ENCODE data around the gene RC3H2. TPM values are rescaled to one million over a fixed set of nuclear protein-coding genes. Genes with fewer than 3 reads are reported as not detected.
"Not testable (repeated sequence)": the region's sequence is repeated elsewhere in the genome, so short reads cannot be mapped to it uniquely, and the experiment has no call there.

RC3H2 gene
- polyA plus RNA-seq, 5 donors, result 27.6 to 44.1 (median 41.7) TPM

DNA sequence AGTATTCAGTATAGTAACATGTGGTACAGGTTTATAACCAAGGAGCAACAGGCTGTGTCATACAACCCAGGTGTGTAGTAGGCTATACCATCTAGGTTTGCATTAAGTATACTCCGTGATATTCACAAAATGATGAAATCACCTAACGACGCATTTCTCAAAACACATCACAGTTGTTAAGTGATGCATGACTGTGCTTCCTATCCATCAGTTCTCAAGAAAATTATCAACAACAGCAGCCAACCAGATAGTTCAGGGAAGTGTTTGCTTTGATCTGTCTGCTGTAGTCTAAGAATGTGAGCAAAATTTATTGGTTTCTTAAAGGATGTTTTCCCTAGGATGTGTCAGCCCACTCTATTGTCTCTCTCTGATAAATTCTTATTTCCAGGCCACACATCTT lies 18.8 kb upstream of the RC3H2 start:
- no peak for DNase-seq

DNA sequence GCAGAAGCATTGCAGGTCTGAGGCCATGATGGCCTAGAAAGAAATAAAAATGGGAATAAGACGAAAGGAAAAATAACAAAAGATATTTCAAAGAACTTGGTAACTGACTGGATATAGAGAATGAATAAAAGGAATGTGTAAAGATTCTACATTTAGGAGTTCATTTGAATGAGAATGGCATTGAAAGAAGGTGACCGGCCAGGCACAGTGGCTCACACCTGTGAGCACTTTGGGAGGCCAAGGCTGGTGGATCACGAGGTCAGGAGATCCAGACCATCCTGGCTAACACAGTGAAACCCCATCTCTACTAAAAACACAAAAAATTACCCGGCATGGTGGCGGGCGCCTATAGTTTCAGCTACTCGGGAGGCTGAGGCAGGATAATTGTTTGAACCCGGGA lies 17.6 kb upstream of the RC3H2 start:
- DNase-seq, result no peak

DNA sequence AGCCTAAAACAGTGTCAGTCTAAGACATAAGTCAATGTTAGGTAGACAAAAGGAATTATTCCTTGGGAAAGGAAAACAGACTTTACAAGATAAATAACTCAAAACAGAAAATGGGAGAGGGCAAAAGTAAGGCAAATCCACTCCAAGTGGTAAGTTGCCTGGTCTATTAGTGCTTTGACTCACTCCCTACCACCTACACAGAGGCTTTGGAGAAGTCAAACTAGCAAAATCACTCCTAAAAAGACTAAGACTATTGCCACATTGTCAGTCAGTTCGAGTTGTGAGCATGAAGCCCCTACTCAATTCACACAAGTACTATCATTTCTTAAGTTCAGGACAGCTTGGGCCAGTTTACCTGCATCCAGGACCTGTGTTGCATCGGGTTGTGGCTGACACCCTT lies 13.2 kb upstream of the RC3H2 start:
- no peak for DNase-seq

DNA sequence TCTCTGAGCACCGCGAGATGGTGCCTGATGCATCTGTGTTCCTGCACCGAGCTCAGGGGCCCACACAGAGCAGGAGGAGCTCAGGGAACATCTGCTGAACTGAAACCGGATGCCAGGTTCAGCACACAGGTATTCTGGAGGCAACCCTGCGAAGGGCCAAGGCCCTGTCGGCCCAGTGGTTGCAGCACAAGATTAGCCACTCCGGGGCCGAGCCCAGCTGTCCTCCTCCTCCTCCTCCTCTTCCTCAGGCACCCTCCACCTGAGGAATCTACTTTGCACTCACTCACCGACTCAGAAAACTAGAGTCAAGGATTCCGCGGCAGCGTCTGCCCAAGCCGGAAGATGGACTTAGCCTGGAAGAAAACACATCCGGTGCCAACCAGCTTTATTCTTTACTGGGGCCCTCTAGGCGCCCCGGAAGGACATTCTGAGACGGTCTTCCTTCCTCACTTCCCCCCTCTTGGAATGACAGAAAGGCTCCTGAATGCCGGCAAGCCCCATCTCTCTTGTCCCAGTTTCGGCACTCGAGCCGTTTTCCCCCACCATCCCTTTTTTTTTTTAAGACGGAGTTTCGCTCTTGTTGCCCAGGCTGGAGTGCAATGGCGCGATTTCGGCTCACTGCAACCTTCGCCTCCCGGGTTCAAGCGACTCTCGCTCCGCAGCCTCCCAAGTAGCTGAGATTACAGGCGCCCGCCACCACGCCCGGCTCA lies 8.0 kb upstream of the RC3H2 start, which contains the start of gene ZBTB6:
Gene ZBTB6, minus strand, starts transcription at position 360 of the 710 bp plus-strand sequence. CDS start 1,251 bp downstream, outside the sequence.
- peak; percentile 73 for DNase-seq

DNA sequence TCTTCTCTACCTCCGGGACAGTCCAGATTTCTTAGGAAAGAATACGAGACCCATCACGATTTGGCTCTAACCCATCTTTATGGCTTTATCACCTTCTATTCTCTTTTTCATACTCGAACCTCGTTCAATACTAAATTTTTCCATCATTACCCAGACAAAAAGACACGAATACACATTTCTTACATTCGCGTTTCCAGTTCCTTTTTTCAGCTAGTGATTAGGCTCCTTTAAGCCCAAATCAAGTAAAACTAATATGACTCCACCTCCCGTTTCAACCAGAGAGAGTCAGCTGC lies 7.5 kb upstream of the RC3H2 start:
- DNase-seq, result no peak

DNA sequence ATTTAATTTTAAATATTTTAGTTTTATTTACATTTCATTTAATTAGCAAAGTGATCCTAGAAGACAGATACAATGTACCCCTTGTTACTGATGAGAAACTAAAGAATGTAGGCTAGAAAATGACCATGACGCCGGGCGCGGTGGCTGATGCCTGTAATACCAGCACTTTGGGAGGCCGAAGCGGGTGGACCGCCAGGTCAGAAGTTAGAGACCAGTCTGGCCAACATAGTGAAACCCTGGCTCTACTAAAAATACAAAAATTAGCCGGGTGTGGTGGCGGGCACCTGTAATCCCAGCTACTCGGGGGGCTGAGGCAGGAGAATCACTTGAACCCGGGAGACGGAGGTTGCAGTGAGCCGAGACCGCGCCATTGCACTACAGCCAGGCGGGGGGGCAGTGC lies 963 bp upstream of the RC3H2 start:
- not testable (repeated sequence) for DNase-seq

DNA sequence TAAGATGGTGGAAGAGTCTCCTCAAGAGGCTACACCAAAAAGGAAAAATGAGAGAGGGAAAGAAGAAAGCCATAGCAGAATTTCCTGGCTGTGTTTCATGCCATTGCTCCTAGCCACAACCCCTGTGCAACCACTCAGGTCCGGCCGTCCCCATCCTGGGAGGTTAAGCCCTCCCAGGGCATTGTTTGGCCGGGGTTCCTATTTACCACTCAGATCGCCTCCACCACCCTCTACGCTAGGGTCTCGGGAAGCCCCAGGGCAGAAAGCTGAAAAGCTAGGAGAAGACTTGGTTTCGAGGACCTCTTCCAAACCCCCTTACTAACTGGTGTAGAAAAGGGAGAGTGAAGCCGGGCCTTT lies 715 bp downstream of the RC3H2 start:
- peak; percentile 10 to 38 for DNase-seq

DNA sequence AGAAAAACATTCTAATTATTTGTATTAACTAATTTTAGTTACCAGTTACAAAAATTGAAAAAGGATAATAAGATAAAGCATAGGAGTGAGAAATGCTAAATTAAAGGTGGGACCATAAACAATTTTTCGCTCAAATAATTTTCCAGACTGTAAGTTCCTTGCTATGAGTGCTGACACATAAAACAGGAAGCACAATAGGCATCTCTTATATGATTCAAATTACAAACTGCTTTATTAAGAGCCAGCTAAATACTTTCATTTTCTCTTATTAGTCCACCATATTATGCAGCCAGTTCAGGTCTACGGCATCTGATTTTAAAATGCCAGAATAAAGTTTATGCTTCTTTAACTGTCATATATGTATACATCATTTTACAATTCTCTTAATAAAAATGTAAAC lies 4.4 kb downstream of the RC3H2 start:
- DNase-seq, result no peak

DNA sequence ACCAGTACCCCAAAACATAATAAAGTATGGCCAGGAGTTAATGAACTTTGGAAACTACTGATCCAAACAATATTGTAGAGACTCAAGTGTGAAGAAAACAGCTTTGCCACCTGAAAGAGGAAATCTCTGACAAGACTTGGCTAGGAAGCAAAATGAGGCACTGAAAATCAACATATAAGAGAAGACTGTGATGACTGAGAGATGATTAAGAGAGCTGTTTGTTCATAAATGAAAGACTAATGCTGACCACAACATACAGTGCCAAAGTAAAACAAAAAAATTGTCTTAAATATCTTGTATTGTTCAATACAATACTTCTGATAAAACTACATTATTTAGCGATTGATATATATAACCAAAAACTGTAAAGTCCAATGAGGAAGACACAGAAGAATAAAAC lies 7.2 kb downstream of the RC3H2 start:
- DNase-seq, result no peak

DNA sequence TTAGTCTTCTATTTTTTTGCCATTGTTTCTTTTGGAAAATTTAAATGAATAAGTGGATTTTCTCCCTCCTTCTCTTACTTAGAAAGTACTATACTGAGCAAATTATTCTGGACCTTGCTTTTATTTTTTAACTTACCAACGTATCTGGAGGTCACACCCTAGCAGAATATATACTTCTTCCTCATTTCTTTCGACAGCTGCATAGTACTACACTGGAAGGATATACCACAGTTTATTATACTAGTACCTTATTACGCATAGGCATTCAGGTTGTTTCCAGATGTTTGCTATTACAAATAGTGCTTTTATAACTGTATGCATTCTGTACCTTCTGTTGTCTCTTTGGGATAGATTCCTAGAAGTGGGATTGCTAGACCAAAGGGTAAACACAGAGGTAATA lies 16.7 kb downstream of the RC3H2 start:
- DNase-seq, result no peak

DNA sequence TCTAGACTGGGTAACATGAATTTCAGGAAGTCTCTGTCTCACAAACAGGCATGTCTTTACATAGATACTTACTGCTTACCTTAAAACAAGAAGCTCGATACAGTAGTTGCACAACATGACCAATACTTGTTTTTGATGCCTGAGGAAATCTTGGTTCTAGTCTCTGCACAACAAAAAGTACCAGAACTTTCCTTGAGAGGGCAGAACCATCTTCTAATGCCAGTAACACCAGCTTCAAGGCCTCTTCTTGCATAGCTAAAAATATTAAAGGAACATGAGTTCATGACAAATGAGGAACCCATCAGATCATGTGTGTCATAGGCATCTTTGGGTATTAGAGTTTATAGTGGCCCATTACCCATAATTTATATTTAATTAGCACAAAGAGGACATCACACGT lies 22.0 kb downstream of the RC3H2 start:
- no peak for DNase-seq

DNA sequence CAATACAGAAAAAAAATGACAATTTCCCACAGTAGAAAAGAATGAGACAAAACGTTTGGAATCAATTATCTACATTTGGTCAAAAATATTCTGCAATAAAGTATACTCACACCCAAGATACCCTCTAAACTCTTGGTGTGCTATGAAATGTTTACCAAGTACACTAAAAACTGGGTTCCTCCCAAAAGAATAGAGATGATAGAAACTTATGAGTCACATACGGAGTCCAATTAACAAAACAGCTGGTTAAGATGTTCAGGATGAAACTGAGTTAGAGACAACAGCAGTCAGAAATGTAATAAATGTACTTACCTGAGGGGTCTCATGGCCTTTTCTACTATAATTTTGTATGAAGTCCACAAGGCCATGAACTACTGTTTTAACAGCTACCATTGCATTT lies 25.7 kb downstream of the RC3H2 start:
- DNase-seq, result no peak

DNA sequence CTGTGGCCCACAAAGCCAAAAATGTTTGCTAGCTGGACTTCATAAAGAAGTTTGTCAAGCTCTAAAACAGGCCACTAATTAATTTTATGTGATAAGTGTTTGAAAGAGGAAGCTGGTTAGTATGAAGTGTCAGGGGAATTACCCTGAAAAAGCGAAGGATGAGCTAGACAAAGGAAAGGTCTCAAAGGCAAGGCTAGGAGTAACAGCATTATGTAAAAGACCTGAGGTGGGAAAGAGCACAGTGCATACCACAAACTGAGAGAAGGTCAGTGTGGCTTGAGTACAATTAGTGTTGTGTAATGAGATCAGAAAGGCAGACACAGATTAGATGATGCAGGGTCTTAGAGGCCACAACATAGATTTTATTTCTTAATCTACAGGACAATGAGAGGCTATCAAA lies 29.6 kb downstream of the RC3H2 start:
- no peak for DNase-seq

DNA sequence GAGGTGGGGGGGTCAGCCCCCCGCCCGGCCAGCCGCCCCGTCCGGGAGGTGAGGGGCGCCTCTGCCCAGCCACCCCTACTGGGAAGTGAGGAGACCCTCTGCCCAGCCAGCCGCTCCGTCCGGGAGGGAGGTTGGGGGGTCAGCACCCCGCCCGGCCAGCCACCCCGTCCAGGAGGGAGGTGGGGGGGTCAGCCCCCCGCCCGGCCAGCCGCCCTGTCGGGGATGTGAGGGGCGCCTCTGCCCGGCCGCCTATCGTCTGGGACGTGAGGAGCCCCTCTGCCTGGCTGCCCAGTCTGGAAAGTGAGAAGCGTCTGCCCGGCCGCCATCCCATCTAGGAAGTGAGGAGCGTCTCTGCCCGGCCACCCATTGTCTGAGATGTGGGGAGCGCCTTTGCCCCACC lies 37.9 kb downstream of the RC3H2 start:
- DNase-seq, result not testable (repeated sequence)

DNA sequence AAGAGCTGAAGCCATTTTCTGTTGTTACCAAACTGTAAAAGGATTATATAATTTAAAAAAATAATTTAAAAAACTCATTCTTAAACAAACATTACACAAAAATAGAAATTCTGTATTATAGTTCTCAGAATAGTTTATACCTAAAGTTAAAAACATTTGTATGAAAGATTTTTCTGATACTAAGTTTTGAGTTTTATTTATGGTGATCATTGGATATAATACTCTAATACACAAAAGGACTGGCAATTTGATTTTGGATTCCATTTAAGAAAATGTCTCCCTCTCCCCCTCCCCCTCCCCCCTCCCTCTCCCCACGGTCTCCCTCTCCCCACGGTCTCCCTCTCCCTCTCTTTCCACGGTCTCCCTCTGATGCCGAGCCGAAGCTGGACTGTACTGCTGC lies 39.1 kb downstream of the RC3H2 start:
- DNase-seq, result no peak

DNA sequence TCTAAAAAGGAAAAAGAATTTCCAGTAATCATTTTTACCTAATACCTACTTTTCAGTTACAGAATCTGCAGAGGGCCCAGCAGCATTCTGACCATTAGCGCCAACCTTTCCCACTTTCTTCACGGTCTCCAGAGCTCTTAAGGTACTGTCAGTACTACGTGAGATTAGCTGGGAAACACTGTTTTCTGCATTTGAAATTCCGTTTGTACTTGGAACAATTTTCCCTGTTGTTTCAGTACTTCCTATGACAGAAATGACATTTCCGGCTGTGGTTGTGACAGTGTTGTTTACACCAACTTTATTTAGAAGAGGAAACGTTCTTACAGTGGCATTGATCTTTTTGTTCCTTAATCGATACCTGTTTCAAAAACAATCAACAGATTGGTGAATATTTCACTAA lies 39.9 kb downstream of the RC3H2 start:
- no peak for DNase-seq

DNA sequence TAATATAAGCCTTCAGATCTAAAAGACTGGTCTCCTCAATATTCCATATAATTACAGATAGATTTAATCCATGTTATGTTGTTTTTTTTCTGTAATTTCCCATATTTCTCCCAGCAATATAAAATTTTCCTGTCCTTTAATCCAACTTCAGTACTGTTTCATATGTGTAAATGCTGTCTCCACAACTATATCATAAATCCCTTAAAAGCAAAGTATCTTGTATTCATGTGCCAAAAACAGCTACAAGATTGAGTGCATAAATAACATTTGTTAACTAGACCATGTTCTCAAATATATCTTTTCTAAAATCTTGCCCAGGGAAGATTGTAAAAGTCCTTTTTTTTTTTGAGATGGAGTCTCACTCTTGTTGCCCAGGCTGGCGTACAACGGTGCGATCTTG lies 41.8 kb downstream of the RC3H2 start:
- DNase-seq, result no peak

DNA sequence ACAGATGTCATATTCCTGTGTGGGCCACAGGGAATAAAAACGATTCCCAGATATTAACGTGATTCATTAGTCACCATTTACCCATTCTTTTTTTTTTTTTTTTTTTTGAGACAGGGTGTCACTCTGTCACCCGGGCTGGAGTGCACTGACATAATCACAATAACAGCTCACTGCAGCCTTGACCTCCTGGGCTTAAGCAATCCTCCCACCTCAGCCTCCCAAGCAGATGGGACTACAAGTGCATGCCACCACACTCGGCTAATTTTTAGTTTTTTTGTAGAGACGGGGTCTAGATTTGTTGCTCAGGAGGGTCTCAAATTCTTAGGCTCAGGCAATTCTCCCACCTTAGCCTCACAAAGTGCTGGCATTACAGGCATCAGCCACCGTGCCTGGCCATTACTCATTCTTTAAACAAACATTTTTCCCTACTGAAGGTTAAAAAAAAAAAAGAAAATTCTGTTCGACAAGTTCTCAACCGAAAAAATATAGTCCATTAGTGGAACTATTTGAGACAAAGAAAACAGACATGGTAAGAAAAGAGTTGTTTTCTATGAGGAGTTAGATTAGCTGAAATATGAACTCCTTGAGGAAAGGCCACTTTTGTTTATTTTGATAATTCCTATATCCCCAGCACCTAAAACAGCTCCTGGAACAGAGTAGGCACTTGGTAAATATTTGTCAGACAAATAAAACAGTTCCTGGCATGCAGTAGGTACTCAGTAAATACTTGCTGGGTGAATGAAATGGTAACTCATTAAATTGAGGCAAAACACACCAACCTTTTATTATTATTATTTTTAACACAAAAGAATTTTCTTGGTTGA lies 44.6 kb downstream of the RC3H2 start:
- DNase-seq, result no peak

DNA sequence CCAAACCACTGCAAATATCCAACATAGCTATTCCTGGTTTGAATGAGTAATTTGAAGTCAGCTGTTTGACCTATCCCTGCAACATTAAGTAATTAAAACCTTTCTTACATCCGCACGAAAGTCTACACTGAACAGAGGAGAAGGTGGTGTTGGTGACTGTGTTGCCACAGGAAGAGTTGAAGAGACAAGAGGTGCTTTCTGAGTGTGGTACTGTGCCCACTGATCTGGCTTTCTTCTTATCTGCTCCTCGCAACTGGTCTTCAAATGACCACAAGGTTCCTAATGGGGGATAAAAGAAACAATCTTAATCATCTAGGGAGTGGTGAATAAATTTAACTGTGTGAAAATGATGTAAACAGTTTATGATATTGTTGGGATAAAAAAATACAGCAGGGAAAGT lies 47.3 kb downstream of the RC3H2 start:
- DNase-seq, result no peak

DNA sequence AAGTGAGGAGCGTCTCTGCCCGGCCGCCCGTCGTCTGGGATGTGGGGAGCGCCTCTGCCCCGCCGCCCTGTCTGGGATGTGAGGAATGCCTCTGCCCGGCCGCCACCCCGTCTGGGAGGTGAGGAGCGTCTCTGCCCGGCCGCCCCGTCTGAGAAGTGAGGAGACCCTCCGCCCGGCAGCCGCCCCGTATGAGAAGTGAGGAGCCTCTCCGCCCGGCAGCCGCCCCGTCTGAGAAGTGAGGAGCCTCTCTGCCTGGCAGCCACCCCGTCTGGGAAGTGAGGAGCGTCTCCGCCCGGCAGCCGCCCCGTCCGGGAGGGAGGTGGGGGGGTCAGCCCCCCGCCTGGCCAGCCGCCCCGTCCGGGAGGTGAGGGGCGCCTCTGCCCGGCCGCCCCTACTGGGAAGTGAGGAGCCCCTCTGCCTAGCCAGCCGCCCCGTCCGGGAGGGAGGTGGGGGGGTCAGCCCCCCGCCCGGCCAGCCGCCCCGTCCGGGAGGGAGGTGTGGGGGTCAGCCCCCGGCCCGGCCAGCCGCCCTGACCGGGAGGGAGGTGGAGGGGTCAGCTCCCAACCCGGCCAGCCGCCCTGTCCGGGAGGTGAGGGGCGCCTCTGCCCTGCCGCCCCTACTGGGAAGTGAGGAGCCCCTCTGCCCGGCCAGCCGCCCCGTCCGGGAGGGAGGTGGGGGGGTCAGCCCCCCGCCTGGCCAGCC lies 52.9 kb downstream of the RC3H2 start:
- DNase-seq, result not testable (repeated sequence)

DNA sequence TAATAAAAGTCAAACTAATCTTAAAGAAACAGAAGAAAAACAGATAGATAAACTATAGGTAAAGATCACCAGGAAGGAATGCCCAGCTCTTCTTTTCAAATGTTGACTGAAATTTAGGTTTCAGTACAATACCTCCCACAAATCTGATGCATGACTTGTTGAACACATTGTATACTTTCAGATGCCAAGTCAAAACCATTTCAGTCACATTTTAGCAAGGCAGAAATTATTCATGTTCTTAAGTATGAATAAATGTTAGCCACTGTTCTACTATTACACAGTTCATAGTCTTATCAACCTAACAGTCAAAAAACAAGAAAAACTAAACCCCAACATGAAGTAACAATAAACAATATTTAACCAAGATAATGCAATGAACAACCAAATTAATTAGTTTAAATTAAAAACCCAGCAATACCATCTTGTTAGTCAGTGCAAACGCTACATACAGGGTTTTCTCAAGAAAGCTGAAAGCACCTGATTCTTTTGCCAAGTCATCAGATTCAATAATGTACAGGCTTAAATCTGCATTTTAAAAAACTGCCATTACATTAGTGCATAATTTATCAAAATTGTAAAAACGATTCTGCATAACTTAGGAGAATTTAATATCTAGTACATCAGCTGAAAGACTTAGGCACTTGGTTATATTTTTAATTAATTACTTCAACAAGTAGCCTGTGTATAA lies 56.8 kb downstream of the RC3H2 start:
- DNase-seq, result no peak

DNA sequence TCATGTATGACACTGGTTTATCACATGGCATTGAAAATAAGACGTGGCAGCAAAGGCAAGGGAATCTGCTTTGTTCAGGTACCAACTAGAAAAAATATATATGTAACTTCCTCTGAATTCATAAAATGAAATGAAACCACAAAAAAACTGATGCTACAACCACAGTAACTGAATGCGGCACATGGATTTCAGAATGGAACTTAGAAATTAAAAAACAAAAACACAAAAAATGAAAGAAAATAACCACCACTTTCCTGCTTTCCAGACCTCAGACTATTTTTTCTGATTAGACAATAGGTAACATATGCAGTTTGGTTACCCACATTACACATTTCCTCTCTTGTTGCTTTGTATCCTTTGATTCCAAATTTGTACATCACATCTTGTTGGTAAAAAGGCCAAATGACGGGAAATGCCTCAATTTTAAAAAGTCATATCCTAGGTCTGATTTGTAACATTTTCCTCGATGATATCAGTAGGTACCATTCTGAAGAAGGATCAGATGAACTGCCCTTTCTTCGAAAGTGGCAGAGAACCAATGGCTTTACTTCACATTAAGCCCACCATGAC lies 58.7 kb downstream of the RC3H2 start:
- DNase-seq, result no peak

All from right lung (tissue), 5 donors.